Epithelial cell of esophagus (primary cell): ENCODE measurements around the gene ABHD10.

ENCODE experiments used
- DNase-seq: peaks from one replicate; pipeline ENCODE4 v3.0.0; 2010; ENCODE audit warnings: low read depth
- H3K4me3 ChIP-seq: 2 replicates; pipeline ENCODE4 v1.5.1; 2011; ENCODE audit warnings: mild to moderate bottlenecking, low read length, control low read depth
- TF ChIP-seq, protein P1 (sequence below): IDR thresholded peaks from 2 replicates; pipeline ENCODE4 v1.5.1; 2011; ENCODE audit warnings: low read depth, mild to moderate bottlenecking, low read length, control low read depth, inconsistent platforms; ENCODE audit not compliant: insufficient read depth; ENCODE audit errors: missing control alignments

Gene ABHD10

DNA sequence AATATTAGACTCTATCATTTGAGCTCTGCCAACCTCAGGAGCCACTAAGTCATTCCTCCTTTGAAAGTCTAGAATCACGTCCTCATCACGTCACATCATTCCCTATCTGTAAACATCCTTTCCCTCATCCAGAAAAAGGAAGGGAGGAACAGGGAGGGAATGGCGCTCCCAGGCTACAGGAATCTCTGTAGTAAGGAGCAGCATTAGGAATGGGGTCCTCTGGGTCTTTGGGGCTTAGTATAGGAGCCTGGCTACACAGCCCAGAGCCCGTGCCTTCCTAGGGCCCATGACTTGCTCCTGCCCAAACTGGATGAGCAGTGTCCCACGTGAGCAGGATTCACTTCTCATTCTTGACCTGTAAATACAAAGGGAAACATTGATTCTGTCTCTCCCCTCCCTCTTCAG is 21.5 kb downstream of the ABHD10 start:
- TF ChIP-seq, protein P1, sequence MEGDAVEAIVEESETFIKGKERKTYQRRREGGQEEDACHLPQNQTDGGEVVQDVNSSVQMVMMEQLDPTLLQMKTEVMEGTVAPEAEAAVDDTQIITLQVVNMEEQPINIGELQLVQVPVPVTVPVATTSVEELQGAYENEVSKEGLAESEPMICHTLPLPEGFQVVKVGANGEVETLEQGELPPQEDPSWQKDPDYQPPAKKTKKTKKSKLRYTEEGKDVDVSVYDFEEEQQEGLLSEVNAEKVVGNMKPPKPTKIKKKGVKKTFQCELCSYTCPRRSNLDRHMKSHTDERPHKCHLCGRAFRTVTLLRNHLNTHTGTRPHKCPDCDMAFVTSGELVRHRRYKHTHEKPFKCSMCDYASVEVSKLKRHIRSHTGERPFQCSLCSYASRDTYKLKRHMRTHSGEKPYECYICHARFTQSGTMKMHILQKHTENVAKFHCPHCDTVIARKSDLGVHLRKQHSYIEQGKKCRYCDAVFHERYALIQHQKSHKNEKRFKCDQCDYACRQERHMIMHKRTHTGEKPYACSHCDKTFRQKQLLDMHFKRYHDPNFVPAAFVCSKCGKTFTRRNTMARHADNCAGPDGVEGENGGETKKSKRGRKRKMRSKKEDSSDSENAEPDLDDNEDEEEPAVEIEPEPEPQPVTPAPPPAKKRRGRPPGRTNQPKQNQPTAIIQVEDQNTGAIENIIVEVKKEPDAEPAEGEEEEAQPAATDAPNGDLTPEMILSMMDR, result no peak
- H3K4me3 ChIP-seq, result no peak overlapping the region
- no peak for DNase-seq

DNA sequence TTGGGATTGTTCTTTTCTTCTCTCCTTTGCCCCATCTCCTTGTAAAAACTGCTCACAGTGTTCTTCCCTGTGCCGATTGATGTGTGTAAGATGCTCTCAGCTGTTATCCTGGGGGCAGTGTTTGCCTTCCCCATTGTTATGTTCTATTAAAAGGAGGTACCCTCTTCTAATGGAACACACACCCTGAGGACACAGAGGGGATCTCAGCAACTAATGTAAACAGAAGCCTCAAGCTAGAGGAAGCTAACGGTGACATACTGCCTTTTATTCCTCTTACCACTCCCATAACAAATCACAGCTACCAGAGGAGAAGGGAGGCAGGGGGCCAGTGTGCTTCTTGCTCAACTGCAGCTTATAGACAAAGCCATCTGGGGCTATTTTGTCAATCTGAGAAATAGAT is 22.1 kb downstream of the ABHD10 start:
- TF ChIP-seq, protein P1, result no peak
- H3K4me3 ChIP-seq, result no peak overlapping the region
- DNase-seq, result no peak

DNA sequence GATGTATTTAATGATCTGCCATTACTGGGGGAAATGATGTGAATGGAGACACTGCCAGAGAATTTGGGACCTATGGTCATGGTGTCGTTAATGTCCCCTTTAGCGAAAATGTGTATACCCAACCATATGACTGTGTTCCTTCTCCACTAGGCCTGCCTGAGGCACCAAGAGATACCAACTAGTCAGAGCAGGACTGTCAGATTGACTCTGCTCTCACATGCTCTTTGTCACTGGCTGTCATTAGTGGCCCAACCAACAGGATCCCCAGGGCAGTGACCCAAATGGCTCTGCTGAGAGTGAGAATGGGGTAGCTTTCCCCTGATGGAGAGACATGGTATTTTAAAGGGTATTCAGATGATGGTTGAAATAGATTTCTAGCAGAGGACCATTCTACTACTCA is 22.7 kb downstream of the ABHD10 start:
- TF ChIP-seq, protein P1, result no peak
- H3K4me3 ChIP-seq, result no peak overlapping the region
- DNase-seq, result no peak

DNA sequence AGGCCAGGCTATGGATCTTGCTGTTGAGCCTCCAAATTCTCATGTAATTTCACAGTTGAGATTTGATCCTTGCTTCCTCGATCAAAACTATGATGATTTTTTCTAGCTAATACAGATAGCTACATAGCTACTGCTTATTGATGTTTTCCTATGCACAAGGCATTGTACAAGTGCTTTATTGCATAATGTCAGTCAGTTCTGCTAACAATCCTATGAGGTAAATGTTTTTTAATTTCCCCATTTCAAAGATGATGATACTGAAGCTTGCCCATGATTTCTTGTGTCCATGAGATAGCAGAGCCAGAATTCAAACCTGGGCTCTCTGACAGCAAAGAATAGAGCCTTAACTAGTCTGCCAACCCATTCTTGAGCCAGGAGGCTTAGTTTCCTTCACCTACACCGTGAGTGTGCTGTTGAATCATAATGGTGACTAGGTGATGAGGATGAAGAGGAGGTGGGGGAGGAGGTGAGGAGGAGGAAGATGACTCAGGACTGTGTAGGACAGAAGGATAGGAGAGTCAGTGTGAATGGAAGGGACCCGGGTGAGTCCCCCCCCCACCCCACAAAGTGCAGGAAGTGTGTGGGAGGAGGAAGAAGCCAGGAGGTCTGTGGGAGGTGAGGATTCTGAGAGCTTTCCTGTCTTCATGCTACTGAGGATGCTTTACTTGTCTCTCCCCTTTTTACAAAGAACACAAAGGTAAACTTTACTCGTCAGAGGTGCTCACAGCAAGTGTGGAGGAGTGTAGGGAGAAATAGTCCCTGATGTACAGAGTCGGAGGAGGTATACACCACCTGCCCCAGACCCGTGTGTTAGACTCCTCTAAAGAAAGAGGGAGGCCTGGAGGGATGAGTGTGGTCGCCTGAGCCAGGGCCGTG is 23.5 kb downstream of the ABHD10 start:
- peak; percentile 91 for DNase-seq
- no peak overlapping the region for H3K4me3 ChIP-seq
- TF ChIP-seq, protein P1, result no peak

DNA sequence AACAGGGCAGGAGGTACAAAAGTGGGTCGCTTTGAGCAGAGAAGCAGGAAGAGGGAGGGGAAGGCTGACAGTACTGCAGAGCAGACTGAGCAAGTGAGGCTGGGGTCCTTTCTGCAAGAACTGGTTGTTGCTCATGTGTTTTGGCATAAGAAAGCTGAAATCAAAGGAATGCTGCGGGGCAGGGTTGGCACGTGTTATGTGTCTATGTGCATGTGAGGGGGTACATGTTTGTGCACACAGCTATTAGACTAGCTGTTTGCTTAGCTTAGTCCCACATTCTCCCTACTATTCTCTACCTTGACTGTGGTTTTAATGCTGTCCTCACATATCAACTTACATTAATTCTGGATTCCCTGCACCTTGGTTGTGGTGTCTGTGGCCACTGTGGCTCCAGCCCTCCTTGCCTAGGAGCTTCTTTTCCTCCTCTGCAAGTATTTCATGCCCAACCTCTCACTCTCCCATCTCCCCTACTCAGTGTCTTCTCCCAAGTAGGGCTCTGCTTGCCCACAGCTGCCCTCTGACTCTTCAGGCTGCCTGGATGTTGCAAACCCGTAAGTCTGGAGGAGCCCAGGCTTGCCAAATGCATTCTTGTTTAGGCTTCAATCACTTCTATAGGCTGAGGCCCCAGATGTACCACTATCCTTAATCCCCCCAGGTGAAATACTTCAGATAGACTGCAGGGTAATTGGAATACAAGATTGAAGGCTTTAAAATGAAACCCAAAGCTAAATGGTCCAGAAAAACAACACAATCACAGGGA is 24.7 kb downstream of the ABHD10 start:
- H3K4me3 ChIP-seq, result no peak overlapping the region
- TF ChIP-seq, protein P1, result no peak
- DNase-seq, result peak; percentile 76

DNA sequence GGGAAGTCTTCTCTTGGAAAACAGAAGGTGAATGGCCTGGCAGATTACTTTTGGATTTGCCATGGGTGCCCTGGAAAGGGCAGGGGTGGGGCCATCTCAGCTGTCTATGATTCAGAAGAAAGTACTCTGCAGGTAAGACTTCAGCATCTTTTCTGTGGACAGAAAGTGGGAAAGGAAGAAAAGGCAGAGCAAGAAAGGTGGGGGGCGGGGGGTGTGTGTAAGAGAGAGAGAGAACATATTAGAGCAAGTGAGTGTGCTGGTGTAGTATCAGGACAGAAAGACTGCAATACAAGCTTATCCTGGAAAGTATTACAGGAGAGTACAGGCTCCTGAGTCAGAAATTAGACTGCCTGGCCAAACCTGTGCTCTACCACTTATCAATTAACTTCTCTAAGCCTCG is 25.4 kb downstream of the ABHD10 start:
- DNase-seq, result peak; percentile 63
- TF ChIP-seq, protein P1, result no peak
- H3K4me3 ChIP-seq, result no peak overlapping the region
